T-helper 17 cell (primary cell): ENCODE data around the gene NKAIN2. TPM values are rescaled to one million over a fixed set of nuclear protein-coding genes. Genes with fewer than 3 reads are reported as not detected.
"Not testable (repeated sequence)": the region's sequence is repeated elsewhere in the genome, so short reads cannot be mapped to it uniquely, and the experiment has no call there.

Experiments used
- ATAC-seq: fragments of 150-1000 bp; cut with Tn5 transposase; 2 replicates; pipeline ENCODE4 v1.10.0; 2021; ENCODE audit warnings: mild to moderate bottlenecking, moderate library complexity
- DNase-seq, 3 donors: peaks; one replicate each; pipeline versions ENCODE4 v3.0.0 to v3.0.0-alpha.2; 2020 to 2021
- H3K9me3 ChIP-seq: one replicate; pipeline ENCODE4 v1.7.0; 2013; ENCODE audit warnings: low read length, mild to moderate bottlenecking; ENCODE audit not compliant: control insufficient read depth, poor library complexity, severe bottlenecking
- H3K27ac Mint-ChIP-seq: one replicate; pipeline ENCODE4 v1.8.0; 2022; ENCODE audit warnings: mild to moderate bottlenecking, moderate library complexity, mixed read lengths
- H3K27me3 Mint-ChIP-seq: one replicate; pipeline ENCODE4 v1.8.0; 2022; ENCODE audit warnings: mixed read lengths
- H3K36me3 Mint-ChIP-seq: one replicate; pipeline ENCODE4 v1.8.0; 2022; ENCODE audit warnings: low read depth, mixed read lengths
- H3K4me1 Mint-ChIP-seq: one replicate; pipeline ENCODE4 v1.8.0; 2022; ENCODE audit warnings: mild to moderate bottlenecking, mixed read lengths
- H3K4me3 Mint-ChIP-seq: one replicate; pipeline ENCODE4 v1.8.0; 2022; ENCODE audit warnings: mild to moderate bottlenecking, moderate library complexity, mixed read lengths
- total RNA-seq, 4 donors: library from RNA in 2 of 4; stranded (reverse) in 2 of 4; gene quantifications; one replicate each; pipeline ENCODE4 v1.2.3 and lab custom pipeline; 2022 to 2026

The NKAIN2 gene
- total RNA-seq, 2 donors from 2014 or later, result 0.13 TPM; not detected in 1

DNA sequence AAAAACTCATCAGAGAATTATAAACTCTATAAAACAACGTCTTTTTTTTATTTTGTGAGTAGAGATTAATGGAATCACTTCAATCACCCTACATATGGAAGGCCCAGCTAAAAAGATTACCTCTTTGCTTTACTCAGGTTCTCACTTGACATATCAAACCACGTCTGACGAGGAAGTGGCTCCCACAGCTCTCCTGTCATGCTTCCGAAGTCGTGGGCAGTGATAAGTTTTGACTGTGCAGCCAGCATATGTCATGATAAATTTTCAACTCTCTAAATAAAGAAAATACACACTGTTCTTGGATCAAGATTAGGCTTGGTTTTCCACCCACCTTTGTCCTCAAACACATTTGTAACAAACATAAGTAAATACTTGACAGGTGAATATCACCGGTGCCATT is 879.1 kb downstream of the NKAIN2 start:
- no peaks in the 10 kb centered on the region for H3K36me3 Mint-ChIP-seq
- DNase-seq (no peak), ATAC-seq (no peak)
- H3K4me3 Mint-ChIP-seq, result no peak overlapping the region
- H3K27me3 Mint-ChIP-seq, result no peaks in the 10 kb centered on the region
- no peaks in the 10 kb centered on the region for H3K4me1 Mint-ChIP-seq
- no peak overlapping the region for H3K27ac Mint-ChIP-seq
- H3K9me3 ChIP-seq, result no peaks in the 10 kb centered on the region

DNA sequence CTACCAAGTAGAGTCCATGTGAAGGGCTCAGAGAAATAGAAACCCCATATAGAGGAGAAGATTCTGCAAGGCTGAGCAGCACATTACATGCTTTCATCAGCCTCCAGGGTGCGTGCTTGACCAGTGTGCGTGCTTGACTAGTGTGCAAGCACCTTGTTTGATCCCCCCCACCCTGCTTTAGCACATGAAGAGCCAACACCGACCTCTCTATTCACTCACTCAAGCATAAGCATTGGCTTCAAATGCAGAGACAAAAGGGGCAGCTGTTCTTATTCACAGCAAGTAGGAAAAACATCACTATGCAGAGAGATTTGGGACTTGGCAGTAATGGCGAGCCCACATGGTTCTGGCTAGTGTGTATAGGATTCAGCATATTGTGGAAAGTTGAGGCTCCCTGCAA is 879.8 kb downstream of the NKAIN2 start:
- H3K4me3 Mint-ChIP-seq, result no peak overlapping the region
- no peak overlapping the region for H3K27ac Mint-ChIP-seq
- no peaks in the 10 kb centered on the region for H3K4me1 Mint-ChIP-seq
- ATAC-seq (no peak), DNase-seq (no peak)
- no peaks in the 10 kb centered on the region for H3K9me3 ChIP-seq
- H3K27me3 Mint-ChIP-seq, result no peaks in the 10 kb centered on the region
- no peaks in the 10 kb centered on the region for H3K36me3 Mint-ChIP-seq

DNA sequence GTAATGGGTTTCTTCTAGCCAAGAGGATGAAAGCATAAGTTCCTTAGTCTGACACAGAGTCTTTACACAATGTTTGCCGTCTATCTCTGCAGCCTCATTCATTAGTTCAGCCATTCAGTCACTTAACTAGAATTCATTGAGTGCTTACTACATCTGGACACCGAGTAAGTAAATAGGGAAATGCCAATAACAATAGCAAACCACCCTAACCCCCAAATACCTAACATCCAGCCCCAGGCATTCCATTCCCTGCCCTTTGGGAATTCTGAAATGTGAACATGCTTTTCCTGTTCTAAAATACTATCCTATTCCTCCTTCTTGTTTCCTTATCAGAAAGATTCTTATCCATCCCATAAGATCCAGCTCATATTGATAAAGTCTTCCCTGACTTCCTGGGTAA is 881.0 kb downstream of the NKAIN2 start:
- Mint-ChIP-seq H3K27ac (no peak overlapping the region), H3K36me3 (no peaks in the 10 kb centered on the region), H3K27me3 (no peaks in the 10 kb centered on the region), H3K4me1 (no peaks in the 10 kb centered on the region), H3K4me3 (no peak overlapping the region)
- DNase-seq (no peak), ATAC-seq (no peak)
- no peaks in the 10 kb centered on the region for H3K9me3 ChIP-seq

DNA sequence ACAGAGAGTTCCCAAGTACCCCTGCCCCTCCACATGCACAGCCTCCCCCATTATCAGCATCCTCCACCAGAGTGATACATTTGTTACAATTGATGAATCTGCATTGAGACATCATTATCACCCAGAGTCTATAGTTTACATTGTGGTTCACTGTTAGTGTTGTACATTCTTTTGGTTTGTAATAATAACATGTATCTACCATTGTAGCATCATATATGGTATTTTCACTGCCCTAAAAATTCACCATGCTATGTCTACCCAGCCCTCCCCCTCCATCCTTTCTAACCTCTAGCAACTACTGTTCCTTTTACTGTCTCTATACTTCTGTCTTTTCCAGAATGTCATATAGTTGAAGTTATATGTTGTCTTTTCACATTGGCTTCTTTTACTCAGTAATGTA is 884.7 kb downstream of the NKAIN2 start:
- no peak overlapping the region for H3K27ac Mint-ChIP-seq
- ATAC-seq (no peak), DNase-seq (no peak)
- no peaks in the 10 kb centered on the region for H3K27me3 Mint-ChIP-seq
- H3K4me1 Mint-ChIP-seq, result no peaks in the 10 kb centered on the region
- H3K4me3 Mint-ChIP-seq, result no peak overlapping the region
- no peaks in the 10 kb centered on the region for H3K9me3 ChIP-seq
- H3K36me3 Mint-ChIP-seq, result no peaks in the 10 kb centered on the region

DNA sequence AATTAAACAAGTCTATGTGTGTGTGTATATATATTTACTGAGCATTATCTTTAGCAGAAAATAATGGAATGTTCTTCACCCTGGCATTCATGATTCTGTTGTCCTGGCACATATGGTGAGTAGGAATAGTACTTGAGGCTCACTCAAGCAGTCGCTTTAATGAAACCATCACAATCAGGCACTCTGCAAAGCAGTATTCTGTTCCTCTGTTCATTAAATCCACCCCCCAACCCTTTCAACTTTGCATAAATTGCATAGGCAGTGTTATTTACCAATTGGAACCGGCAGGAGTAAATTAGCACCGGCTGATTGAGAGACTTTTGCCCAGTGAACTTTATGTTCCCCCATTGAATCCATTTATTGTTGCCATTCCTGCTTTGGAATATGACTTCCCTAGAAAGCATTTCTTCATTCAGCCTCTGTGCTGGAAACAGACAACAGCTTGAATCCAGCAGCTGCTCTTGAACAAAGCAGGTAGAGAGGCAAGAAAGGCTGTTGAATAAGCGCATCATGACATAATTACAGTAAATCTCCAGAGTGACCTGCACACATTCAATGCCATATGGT is 890.6 kb downstream of the NKAIN2 start:
- H3K9me3 ChIP-seq, result no peaks in the 10 kb centered on the region
- Mint-ChIP-seq H3K36me3 (no peaks in the 10 kb centered on the region), H3K4me3 (no peak overlapping the region), H3K27ac (no peak overlapping the region), H3K4me1 (no peaks in the 10 kb centered on the region), H3K27me3 (no peaks in the 10 kb centered on the region)
- DNase-seq (no peak), ATAC-seq (no peak)

DNA sequence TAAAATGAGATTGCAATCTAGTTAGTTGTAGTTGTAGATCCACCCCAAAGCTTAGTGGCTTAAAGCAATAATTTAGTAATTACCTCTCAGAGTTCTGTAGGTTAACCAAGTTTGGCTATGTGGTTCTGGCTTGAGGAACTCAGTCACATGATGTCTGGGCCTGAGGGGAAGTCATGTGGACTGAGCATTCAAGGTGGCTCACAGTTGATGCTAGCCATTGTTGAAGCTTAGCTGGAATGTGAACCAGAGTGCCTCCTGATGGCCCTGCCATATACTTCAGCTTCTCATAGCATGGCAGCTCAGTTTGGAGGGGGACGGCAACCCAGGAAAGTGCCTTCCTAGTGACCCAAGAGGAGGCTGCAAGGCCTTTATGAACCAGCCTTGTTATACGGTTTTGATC is 895.4 kb downstream of the NKAIN2 start:
- H3K27me3 Mint-ChIP-seq, result no peaks in the 10 kb centered on the region
- H3K36me3 Mint-ChIP-seq, result no peaks in the 10 kb centered on the region
- no peaks in the 10 kb centered on the region for H3K9me3 ChIP-seq
- no peak overlapping the region for H3K27ac Mint-ChIP-seq
- DNase-seq (no peak), ATAC-seq (no peak)
- no peaks in the 10 kb centered on the region for H3K4me1 Mint-ChIP-seq
- no peak overlapping the region for H3K4me3 Mint-ChIP-seq

DNA sequence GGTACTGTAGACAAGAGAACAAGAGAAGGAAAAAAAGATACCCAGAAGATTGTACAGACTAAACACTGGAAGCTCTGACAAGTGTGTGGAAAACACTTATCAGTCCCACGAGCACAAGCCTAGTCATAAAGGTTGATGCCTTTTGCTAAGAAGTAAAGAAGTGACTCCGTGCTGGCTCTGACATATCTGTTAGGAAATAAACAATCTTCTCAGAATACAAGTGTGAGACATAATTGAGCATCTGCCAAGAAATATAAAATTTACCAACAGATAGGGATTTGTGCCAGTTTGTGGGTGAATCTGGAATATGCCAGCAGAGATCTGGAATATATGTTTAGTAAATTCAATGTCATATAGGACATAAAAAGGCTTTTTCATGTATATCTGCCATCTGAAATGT is 899.9 kb downstream of the NKAIN2 start:
- no peak overlapping the region for H3K27ac Mint-ChIP-seq
- no peaks in the 10 kb centered on the region for H3K27me3 Mint-ChIP-seq
- no peaks in the 10 kb centered on the region for H3K9me3 ChIP-seq
- no peaks in the 10 kb centered on the region for H3K36me3 Mint-ChIP-seq
- no peak overlapping the region for H3K4me3 Mint-ChIP-seq
- H3K4me1 Mint-ChIP-seq, result no peaks in the 10 kb centered on the region
- DNase-seq (no peak), ATAC-seq (no peak)

DNA sequence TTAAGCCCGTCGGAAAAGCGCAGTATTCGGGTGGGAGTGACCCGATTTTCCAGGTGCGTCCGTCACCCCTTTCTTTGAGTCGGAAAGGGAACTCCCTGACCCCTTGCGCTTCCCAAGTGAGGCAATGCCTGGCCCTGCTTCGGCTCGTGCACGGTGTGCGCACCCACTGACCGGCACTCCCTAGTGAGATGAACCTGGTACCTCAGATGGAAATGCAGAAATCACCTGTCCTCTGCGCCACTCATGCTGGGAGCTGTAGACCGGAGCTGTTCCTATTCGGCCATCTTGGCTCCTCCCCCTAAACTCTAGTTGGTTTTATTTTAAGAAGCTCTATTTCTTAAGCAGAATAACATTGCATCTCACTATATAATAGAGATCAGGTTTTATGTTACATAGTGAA is 908.9 kb downstream of the NKAIN2 start:
- H3K9me3 ChIP-seq, H3K27me3 Mint-ChIP-seq, DNase-seq, H3K36me3 Mint-ChIP-seq, H3K4me1 Mint-ChIP-seq, H3K27ac Mint-ChIP-seq, ATAC-seq: not testable (repeated sequence)
- peak overlapping the region; percentile 49 for H3K4me3 Mint-ChIP-seq

DNA sequence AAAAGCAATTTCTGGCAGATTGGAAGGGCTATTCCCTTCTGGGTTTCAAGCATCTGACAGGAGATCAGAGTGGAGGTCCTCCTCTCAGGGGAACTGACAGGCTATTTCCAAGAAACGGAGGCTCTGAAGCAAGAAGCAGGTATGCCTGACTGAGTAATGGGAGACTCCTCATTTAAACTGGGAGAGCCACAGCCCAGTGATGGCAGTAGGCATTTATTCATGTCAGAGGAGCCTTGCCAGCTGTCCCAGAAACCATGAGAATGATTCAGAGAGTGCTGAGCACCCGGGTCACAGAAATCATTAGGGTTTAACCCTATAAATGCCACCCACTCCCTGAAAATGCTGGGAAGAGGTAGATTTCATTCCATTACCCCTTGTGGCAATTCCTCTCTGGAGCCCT is 911.1 kb downstream of the NKAIN2 start:
- Mint-ChIP-seq H3K4me3 (no peak overlapping the region), H3K27ac (no peak overlapping the region), H3K36me3 (no peaks in the 10 kb centered on the region), H3K27me3 (no peaks in the 10 kb centered on the region), H3K4me1 (no peaks in the 10 kb centered on the region)
- no peaks in the 10 kb centered on the region for H3K9me3 ChIP-seq
- ATAC-seq (no peak), DNase-seq (no peak)

DNA sequence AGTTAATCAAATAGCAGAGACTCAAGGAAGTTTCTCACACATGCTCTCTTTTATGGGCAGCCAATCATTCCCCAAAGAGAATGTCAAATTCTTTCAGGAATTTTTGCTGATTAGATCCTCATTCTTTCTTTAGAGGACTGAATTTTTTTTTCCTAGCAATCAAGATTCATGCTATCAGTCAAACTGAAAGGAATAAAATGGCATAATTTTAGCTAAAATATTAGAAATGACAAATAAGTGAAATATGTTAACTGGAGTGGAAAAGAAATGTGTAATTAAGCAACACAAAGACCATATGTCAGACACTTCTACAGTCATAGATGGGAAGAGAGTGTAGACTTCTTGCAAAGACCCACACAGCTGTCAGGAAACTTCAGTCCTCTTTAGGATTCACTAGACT is 916.2 kb downstream of the NKAIN2 start:
- no peaks in the 10 kb centered on the region for H3K9me3 ChIP-seq
- Mint-ChIP-seq H3K4me3 (no peak overlapping the region), H3K36me3 (no peaks in the 10 kb centered on the region), H3K27ac (no peak overlapping the region), H3K27me3 (no peaks in the 10 kb centered on the region), H3K4me1 (no peaks in the 10 kb centered on the region)
- DNase-seq (no peak), ATAC-seq (no peak)

DNA sequence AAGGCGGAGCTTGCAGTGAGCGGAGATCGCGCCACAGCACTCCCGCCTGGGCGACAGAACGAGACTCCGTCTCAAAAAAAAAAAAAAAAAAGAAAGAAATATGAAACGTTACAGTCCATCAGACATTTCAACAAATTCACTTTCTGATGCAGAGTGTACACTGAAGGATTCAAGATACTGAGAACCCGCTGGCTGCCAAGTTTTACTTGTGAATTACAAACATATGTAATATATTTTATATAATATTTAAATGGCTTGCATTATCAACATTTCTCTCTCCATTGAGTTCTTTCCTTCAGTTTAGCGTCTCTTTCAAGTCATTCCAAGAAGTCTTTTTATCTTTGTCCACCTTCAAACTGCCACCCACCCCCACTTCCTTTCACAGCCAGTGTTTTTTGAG is 917.7 kb downstream of the NKAIN2 start:
- no peaks in the 10 kb centered on the region for H3K9me3 ChIP-seq
- no peak for ATAC-seq
- no peaks in the 10 kb centered on the region for H3K27me3 Mint-ChIP-seq
- H3K4me1 Mint-ChIP-seq, result no peaks in the 10 kb centered on the region
- no peaks in the 10 kb centered on the region for H3K36me3 Mint-ChIP-seq
- DNase-seq, result no peak
- H3K27ac Mint-ChIP-seq, result no peak overlapping the region
- H3K4me3 Mint-ChIP-seq, result no peak overlapping the region

DNA sequence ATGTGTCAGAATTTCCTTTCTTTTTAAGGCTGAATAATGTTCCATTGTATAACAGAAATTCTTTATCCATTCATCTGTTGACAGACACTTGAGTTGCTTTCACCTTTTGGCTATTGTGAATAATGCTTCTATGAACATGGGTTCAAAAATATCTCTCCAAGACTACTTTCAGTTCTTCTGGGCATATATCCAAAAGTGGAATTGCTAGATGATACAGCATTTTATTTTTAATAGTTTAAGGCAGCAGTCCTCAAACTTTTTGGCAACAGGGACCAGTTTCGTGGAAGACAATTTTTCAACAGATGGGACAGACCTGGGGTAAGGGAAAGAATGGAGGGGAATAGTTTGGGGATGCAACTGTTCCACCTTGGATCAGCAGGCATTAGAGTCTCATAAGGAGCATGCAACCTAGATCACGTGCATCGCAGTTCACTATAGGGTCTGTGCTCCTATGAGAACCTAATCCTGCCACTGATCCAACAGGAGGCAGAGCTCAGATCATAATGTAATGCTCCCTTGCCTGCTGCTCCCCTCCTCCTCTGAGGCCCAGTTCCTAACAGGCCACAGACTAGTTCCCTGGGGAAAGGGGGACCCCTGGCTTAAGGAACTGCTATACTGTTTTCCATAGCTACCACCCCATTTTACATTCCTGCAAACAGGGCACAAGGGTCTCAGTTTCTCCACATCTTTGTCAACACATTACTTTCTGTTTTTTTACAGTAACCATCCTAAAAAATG is 918.6 kb downstream of the NKAIN2 start:
- Mint-ChIP-seq H3K4me1 (no peaks in the 10 kb centered on the region), H3K36me3 (no peaks in the 10 kb centered on the region), H3K27me3 (no peaks in the 10 kb centered on the region), H3K4me3 (no peak overlapping the region), H3K27ac (no peak overlapping the region)
- ATAC-seq, result no peak
- no peak for DNase-seq
- H3K9me3 ChIP-seq, result no peaks in the 10 kb centered on the region

DNA sequence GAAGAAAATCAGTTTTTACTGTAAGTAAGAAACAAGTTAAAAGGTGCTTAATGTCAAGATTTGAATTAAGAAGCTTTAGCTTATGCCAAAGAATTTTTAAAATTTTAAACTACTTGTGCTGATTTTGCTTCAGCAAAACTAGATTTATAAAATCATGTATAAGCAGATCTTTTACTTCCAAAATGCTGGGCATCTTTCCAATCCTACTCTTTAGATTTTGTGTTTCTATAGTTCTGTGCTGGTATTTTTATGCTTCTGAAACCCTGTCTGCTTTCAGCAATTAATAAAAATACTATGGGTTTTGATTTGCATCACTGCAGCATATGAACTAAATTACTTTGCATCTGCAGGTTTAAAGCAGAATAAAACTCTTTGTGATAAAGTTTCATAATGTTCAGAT is 920.0 kb downstream of the NKAIN2 start:
- no peaks in the 10 kb centered on the region for H3K9me3 ChIP-seq
- H3K4me3 Mint-ChIP-seq, result no peak overlapping the region
- H3K27ac Mint-ChIP-seq, result no peak overlapping the region
- no peaks in the 10 kb centered on the region for H3K36me3 Mint-ChIP-seq
- DNase-seq, result no peak
- no peaks in the 10 kb centered on the region for H3K4me1 Mint-ChIP-seq
- no peaks in the 10 kb centered on the region for H3K27me3 Mint-ChIP-seq
- no peak for ATAC-seq

DNA sequence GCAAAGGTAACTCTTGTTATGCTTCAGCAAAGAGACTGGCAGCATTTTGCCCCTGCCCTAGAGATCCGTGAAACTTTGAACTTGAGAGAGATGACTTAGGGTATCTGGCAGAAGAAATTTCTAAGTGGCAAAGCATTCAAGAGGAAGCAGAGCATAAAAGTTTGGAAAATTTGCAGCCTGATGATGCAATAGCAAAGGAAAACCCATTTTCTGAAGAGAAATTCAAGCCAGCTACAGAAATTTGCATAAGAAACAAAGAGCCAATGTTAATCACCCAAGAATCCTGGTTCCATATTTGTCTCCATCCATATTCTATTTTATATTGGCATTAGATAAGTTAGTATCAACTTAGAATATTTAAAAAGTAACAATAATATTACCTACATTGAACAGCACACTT is 934.1 kb downstream of the NKAIN2 start:
- H3K27ac Mint-ChIP-seq, H3K27me3 Mint-ChIP-seq, H3K9me3 ChIP-seq, H3K4me3 Mint-ChIP-seq, ATAC-seq, DNase-seq, H3K4me1 Mint-ChIP-seq, H3K36me3 Mint-ChIP-seq: not testable (repeated sequence)
